Activated gamma-delta T cell treated with Interleukin-2 at 50 U/mL for 16 hours (primary cell): ENCODE data around the gene CGREF1.

ENCODE experiments used
- DNase-seq: peaks from one replicate; pipeline ENCODE4 v3.0.0-alpha.2; 2020

The CGREF1 gene

DNA sequence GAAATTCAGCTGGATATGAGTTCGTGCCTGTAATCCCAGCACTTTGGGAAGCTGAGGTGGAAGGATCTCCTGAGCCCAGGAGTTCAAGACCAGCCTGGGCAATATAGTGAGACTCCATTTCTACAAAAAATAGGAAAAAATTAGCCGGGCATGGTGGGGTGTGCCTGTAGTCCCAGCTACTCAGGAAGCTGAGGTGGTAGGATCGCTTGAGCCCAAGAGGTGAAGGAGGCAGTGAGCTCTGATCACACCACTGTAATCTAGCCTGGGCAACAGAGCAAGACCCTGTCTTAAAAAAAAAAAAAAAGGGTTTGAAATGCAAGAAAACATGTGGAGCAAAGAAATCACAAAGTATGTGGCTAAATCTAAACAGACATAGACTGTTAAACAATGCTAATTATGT, 9.8 kb downstream of the CGREF1 start:
- no peak for DNase-seq

DNA sequence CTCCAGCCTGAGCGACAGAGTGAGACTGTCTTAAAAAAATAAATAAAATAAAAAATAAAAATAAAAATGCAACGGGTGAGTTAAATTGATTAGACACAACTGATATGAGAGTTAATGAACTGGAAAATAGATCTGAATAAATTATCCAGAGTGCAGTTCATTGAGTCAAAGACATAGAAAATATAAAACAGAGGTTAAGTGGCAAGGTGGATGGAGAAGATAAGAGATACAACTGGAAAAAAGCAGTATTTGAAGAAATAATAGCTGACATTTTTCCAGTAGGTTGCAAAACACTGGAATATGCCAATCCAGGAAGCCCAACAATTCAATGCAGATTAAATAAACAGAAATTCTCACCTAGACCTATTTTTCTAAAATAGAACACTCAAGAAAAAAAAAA, 10.7 kb downstream of the CGREF1 start:
- DNase-seq = no peak

DNA sequence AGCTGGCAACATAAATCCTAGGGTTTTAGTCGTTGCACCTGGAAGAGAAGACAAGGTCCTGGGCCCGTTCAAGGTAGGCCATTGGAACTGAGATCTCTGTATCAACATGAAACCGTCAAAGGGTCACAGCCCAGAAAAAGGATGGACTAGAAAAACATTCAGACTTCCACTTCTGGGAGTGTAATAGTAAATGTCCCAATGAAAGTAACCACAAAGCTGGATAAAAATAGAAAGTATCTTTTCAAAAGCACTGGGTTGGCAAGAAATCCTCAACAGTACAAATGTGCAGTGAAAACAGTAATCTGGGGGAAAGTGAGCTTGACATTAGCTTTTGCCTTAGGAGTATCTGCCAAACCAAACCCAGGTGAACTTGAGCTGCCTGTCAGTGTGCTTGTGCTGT, 12.9 kb downstream of the CGREF1 start:
- DNase-seq = no peak

DNA sequence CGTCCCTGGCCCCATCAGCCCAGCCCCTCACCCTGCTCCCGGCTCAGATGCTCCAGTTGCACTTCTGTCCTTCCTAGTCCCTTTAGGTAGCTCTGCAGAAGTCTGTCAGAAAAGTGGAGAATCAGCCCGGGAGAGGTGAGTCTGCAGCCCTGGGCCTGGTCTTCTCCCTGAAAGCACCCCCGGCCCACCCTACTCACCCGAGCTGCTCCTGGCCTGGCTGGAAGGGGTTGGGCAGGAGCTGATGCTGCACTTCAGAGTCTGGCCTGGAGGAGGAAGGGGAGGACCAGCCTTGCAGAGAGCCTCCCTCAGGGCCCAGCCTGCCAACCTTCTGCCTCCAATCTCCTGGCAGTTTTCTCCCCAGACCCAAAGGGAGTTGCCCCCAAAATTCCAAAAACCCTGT, 16.6 kb downstream of the CGREF1 start:
- DNase-seq = no peak

DNA sequence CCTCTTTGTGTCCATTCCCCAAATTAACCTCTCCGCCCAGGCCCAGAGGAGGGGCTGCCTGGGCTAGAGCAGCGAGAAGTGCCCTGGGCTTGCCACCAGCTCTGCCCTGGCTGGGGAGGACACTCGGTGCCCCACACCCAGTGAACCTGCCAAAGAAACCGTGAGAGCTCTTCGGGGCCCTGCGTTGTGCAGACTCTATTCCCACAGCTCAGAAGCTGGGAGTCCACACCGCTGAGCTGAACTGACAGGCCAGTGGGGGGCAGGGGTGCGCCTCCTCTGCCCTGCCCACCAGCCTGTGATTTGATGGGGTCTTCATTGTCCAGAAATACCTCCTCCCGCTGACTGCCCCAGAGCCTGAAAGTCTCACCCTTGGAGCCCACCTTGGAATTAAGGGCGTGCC, 18.9 kb downstream of the CGREF1 start:
- no peak for DNase-seq

DNA sequence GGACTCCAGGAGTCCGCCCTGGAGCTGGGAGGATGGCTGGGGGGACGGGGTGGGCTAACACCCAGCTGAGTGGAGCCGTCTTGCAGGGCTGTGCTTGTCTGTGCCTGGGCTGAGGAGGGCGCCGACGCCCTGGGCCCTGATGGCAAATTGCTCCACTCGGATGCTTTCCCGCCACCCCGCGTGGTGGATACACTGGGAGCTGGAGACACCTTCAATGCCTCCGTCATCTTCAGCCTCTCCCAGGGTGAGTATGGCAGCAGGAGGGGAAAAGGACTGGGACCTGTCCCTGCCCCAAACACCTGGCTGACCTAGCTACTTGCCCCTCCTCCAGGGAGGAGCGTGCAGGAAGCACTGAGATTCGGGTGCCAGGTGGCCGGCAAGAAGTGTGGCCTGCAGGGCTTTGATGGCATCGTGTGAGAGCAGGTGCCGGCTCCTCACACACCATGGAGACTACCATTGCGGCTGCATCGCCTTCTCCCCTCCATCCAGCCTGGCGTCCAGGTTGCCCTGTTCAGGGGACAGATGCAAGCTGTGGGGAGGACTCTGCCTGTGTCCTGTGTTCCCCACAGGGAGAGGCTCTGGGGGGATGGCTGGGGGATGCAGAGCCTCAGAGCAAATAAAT, 19.5 kb downstream of the CGREF1 start:
- no peak for DNase-seq

DNA sequence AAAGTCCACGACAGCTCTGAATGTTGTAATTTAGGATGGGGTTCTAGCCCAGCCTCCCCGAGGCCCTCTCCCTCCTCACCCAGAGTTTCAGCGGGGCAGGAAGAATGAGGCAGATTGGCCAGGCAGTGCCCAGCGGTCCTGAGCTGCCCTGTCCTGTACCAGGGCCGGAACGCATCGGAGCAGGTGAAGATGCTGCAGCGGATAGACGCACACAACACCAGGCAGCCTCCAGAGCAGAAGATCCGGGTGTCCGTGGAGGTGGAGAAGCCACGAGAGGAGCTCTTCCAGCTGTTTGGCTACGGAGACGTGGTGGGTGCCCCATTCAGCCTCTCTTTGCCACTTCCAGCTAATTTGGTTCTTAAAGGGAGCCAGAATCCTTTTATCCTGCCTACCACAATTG, 21.6 kb downstream of the CGREF1 start:
- no peak for DNase-seq

DNA sequence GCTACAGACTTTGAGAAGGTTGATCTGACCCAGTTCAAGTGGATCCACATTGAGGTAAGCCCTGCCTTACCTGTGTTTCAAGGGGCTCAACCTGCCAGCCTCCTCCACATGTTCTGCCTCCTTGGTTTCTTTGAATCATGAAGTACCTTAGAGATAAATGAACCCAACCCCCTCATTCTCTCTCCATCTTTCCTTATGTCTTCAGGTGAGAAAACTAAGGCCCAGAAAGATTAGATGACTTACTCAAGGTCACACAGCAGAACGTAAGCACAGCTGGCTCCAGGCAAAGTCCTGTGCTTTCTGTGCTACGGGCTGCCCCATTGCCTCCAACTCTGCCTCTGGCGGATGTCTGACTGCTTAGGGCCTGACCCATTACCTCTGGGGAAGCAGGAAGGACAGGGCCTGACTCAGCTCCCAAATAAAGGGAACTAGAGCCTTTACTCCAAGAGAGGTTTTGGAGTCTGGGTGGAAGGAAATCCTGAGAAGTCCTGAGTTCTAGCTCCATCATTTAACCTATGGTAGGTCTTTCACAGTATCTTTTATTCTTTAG, 22.1 kb downstream of the CGREF1 start:
- DNase-seq = no peak

DNA sequence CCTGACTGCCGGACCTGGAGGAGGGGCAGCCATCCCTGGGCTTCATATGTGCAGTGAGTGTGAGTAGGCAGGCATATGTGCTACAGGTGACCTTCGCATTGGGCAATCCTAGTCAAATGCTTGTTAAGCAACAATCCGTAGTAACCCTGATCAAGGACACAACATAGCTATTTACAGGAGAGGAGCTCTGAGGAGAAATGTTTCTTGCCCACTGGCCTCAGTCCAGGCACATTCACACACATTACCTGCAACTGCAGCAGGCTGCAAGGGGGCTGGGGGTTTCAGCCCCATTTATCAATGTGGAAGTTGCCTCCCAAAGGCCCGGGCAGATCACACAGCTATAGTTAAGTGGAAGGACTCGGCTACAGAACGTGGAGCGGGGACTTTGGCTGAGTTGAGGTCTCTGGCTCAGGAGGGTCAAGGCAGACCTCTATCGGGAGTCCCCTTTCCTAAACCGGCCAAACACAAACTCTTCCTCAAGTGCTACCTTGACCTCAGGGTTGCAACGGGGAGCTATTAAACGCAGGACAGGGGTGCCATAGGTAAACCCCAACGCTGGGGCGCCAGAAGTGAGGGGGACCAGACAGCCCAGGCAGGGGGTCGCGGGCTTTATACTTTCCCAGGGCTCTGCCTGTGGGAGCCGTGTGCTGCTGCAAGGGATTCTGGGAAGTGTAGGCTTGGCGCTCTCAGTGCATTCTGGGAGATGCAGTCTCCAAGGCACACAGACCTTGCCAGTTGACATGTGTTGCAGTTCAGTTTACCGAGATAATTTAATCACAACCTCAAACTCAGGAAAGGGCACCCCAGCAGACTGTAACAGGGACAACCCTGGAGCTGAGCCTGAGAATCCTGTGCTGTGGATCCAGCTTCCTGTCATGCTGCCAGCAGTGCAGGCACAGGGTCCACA, 22.9 kb downstream of the CGREF1 start:
- no peak for DNase-seq

DNA sequence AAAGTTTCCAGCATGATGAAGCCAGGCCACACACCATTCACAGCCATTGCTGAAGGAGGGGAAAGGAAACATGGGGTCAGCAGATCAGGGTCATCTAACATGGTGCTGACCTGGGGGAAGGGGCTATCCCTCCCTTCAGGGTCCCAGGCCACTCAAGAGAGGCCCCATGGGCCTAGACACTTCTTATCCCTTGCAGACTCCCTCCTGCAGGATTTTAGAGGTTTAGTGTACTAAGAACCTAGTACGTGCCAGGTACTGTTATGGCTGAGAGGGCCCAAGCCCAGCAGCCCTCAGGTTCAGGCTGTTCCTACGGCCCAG, 23.5 kb downstream of the CGREF1 start:
- DNase-seq = no peak

DNA sequence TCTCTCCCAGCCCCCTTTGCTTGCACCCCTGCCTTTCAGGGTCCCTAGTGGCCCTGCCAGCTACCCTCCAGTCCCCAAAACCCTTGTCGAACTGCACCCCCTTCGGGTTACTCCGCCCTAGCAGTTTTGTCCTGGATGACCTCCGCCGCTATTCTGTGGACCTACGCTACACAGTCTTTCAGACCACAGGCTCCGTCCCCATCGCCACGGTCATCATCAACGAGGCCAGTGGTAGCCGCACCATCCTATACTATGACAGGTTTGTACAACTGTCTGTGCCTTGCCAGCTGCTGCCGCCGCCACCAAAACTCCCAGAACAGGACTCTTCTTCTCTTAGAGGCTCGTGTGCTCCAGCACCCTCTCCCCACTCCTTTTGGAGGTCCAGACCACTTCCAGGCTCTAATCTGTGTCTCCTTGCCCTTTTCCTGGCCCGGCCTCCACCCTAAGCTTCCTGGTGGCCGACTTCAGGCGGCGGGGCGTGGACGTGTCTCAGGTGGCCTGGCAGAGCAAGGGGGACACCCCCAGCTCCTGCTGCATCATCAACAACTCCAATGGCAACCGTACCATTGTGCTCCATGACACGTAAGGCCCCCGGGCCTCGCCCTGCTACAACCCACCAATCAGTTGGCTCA, 24.5 kb downstream of the CGREF1 start:
- no peak for DNase-seq

DNA sequence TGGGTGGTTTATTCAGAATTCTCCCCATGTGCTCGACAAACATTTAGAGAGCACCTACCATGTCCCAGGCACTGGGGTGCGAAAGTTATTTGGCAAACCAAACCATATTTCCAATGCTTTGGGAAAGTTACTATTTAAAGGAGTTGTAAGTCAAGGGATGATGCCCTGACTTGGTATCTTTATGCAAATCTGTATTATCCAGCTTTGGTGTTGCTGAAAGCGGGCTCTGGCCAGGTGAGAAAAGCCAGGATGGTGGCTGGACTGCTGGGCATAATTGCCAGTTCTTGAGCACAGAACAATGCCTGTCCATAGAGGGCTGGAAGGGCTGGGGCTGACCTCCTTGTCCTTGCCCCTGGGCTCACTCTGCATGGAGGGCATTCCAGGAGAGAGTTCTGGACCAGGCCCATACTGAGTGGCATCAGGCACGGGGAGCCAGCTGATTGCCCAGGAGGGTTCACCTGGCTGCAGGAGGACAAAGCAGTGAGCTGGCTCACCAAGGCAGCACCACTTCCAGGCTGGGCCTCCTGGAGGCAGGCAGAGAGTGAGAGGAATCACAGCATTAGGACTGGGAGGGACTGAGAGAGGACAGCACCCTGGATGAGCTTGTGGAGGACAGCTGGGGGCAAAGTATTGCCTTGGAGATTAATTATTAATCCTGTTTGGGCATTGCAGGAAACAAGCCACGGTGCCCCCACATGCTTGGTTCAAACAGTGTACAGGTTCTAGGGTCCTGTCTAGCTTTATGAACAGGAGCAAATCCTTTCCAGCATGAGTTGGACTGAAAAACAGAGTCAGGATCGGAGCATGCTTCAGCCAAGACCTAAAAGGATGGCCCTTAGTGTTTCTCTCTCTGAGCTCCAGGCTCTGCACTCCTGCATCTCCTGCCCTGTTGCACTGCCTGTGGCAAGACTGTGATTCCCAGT, 25.2 kb downstream of the CGREF1 start:
- DNase-seq = no peak

DNA sequence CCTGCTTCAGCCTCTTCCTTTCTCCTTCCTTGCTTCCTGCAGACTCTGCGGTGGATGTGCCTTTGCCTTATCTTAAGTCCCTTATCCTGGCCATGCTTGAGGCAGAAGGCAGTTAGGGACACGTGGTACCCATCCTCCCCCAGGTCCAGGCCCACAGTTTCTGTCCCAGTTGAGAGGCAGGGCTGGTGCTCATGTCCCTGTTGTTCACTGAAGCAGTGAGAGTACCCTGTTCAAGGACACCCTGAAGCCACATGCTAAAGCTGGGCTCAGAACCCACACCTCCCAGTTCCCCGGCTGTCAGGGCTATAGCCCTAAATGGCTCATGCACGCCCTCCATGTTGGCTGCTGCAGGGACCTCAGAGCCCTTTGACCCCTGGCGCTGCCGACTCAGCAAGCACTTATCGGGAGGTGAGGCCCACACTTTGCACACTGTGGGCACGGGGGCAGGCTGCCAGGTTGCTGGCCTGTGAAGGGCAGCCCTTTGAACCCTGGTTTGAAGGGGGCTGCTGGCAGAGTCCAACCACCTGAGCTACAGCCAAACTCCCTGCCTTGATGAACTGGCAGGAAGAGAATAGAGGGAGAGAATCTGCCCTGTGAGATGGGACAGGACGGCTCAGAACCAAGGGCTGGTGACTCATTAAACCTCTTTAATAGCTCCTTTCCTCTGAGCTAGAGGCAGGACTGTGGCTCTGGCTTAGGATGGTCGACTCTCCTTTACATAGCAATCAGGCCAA, 26.1 kb downstream of the CGREF1 start:
- no peak for DNase-seq

DNA sequence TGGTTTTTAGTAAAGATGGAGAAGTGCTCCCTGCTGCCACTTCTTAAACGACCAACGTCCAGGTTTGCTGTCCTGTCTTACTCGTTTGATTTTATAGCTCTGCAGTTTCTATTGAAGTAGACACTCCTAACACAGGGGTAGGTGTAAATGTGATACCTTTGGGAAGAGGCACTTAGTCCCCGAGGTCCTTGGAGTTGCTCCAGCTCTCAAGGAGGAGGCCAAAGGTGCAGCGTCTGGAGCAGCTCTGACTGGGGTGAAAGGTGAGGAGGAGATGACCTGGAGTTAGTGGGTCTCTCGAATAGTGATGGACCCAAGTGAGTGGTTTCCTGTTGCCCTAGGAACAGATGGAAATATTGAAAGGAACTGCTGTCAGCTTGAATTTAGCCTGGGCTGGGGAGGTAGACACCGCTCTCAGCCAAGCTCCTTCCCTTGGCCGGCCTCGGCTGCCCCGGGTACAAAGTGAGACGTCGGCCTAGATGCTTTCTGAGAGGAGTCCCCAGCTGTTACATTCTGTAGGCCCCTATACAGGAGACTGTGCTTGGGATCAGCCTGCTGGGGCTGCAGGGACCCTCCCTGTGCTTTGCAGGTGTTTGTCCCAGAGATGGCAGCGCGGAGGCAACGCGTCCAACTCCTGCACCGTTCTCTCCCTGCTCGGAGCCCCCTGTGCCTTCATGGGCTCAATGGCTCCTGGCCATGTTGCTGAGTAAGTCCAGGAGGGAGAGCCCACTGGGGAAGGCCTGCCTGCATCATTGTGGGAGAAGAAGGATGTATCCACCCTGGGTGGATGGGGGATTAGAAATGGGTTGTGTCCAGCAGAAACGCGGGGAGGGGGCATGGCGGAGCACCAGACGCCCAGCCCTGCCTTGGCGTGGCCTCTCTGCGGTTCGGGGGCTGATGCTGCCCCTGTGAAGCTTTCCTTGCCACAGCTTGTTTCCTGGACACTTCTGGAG, 26.9 kb downstream of the CGREF1 start:
- DNase-seq = no peak

DNA sequence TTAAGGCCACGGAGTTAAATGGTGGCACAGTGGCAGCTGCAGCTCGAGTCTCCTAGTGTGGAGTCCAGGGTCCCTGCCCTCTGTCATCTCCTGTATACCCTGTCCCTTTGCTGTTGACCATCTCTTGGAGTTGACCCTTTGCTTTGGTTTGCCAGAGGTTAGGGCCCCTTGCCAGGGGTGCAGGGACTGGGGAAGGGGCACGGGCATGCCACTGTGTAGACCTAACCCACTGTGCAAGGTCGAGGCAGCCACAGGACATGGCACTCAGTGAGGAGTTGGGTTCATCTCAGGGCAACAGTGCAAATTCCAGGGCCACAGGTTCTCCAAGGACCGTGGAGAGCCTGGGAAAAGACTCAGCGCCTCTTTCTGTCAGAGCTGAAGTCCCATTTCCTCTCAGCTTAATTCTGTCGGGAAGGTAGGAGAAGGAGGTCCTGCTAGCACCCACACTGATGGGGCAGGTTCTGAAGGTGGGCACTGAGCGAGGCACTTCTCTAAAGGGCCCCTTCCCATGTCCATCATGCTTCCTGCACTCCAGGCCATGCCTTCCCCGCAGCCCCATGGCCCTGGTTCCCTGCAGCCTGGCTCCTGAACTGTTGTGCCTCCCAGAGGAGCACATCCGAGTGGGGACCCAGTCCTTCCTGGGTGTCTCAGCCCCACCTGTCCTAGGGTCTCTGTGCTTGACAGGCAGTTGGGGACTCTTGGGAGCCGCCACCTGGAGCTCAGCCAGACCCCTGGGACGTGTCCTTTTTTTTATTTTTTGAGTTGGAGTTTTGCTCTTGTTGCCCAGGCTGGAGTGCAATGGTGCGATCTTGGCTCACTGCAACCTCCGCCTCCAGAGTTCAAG, 29.6 kb downstream of the CGREF1 start:
- DNase-seq = no peak

DNA sequence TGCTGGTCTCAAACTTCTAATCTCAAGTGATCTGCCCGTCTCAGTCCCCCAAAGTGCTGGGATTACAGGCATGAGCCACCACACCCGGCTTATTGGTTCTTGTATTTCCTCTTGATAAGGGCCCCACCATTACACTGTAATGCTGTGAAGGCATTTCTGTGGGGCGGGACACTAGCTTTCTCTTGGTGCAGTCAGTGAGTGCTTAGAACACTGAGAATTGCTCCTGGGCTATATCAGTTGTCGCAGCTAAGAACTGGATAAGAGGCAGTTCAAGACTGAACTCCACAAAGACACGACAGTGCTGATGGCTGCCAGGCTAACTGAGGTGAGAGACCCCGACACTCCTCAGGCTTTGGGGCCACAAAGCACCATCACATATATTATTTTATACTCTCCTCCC, 30.3 kb downstream of the CGREF1 start:
- no peak for DNase-seq

DNA sequence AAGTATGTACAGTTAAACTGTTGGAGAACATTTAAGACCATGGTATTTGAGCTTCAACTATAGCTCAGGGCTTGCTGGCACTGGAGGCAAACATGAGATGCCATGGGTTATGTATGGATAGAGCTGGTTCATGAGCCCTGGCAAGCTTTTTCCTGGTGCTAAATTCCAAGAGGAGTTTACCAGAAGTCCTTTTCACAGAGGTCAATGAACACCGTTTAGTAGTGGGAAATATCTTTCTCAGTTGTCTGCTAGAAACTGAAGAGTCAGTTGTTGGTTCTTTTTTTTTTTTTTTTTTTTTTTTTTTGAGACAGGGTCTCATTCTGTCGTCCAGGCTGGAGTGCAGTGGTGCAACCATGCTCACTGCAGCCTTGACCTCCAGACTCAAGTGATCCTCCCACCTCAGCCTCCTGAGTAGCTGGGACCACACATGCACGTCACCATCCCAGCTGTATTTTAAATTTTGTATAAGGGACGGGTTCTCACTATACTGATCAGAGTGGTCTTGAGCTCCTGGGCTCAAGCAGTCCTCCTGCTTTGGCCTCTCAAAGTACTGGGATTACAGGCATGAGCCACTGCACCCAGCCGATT, 31.0 kb downstream of the CGREF1 start:
- DNase-seq = no peak

DNA sequence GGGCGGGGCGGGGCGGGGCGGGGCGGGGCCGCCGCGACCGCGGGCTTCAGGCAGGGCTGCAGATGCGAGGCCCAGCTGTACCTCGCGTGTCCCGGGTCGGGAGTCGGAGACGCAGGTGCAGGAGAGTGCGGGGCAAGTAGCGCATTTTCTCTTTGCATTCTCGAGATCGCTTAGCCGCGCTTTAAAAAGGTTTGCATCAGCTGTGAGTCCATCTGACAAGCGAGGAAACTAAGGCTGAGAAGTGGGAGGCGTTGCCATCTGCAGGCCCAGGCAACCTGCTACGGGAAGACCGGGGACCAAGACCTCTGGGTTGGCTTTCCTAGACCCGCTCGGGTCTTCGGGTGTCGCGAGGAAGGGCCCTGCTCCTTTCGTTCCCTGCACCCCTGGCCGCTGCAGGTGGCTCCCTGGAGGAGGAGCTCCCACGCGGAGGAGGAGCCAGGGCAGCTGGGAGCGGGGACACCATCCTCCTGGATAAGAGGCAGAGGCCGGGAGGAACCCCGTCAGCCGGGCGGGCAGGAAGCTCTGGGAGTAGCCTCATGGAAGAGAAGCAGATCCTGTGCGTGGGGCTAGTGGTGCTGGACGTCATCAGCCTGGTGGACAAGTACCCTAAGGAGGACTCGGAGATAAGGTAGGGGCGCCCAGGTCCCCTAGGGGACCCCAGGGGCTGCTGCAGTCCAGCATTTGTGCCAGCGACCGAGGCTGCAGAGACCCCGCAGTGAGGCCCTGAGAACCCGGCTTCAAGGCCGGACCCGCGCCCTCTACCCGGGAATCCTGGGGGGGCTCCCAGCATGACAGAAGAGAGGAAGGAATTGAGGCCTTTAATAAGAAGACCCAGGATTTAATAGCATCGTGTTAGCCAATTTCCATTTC, 32.0 kb downstream of the CGREF1 start, which contains the start of gene KHK:
Gene KHK (plus strand): TSS at position 49 of the 870 bp plus-strand sequence. CDS start 488 bp downstream, at position 537.
- DNase-seq = no peak
